Endothelial cell of umbilical vein (primary cell): ENCODE results near the gene HUWE1. TPM values are rescaled to one million over a fixed set of nuclear protein-coding genes. Genes with fewer than 3 reads are reported as not detected.

Source experiments
- BruUV-seq: library from RNA; stranded (reverse); fragments of 400-500 nt; replicated peaks from 2 replicates; lab custom pipeline; 2021; lab: Mats Ljungman, UMichigan
- CTCF ChIA-PET: fragments of 300-600, 350-600 bp; sonication (Branson Sonifier 250); formaldehyde crosslinking; loops from one replicate; lab custom pipeline; 2021; ENCODE audit warnings: antibody characterized with exemption, inconsistent platforms; lab: Charles Lee
- POLR2A ChIA-PET: fragments of 300-600, 350-600 bp; sonication (Branson Sonifier 250); formaldehyde crosslinking; loops from one replicate; lab custom pipeline; 2021; ENCODE audit warnings: antibody characterized with exemption, inconsistent platforms; lab: Charles Lee
- DNase-seq: peaks from one replicate; pipeline ENCODE4 v3.0.0-alpha.2; 2011; ENCODE audit warnings: low read depth, low spot score
- FAIRE-seq: peaks from 2 replicates; lab custom pipeline; 2011; peaks lifted over from hg19 to GRCh38; lab: Jason Lieb, UNC
- H2AFZ ChIP-seq: 2 replicates; pipeline ENCODE4 v1.6.0; 2012; ENCODE audit warnings: low read depth, low read length, control low read depth, inconsistent platforms
- H3K27ac ChIP-seq: 2 replicates; pipeline ENCODE4 v1.5.1; 2011; ENCODE audit warnings: low read depth, mild to moderate bottlenecking, control low read depth, low read length, moderate library complexity; ENCODE audit not compliant: insufficient read depth
- H3K27me3 ChIP-seq, 2 experiments: 2 replicates each; pipeline versions ENCODE4 v1.6.0 to v1.6.1; 2011; ENCODE audit warnings: low read length in 2 of 2, mixed read lengths in 1 of 2; ENCODE audit not compliant: control insufficient read depth in 2 of 2, insufficient read depth in 2 of 2
- H3K36me3 ChIP-seq, 2 experiments: 2 replicates in 1 of 2; 3 replicates in 1 of 2; pipeline ENCODE4 v1.5.1; 2011; ENCODE audit warnings: low read length in 2 of 2, mild to moderate bottlenecking in 1 of 2, moderate library complexity in 1 of 2; ENCODE audit not compliant: control insufficient read depth in 2 of 2, insufficient read depth in 2 of 2; ENCODE audit errors: extremely low read depth in 1 of 2
- H3K4me1 ChIP-seq: 3 replicates; pipeline ENCODE4 v1.5.1; 2011; ENCODE audit warnings: mild to moderate bottlenecking, low read length; ENCODE audit not compliant: control insufficient read depth, insufficient read depth; ENCODE audit errors: extremely low read depth
- H3K4me2 ChIP-seq: 2 replicates; pipeline ENCODE4 v1.6.1; 2011; ENCODE audit warnings: low read length, control low read depth, mixed read lengths; ENCODE audit not compliant: insufficient read depth
- H3K4me3 ChIP-seq, 3 experiments: fragments of 200-600 bp in 1 of 3; sonication (generic), shearing (Covaris generic) in 1 of 3; replicated peaks in 1 of 3; 2 replicates each; pipeline ENCODE4 v1.5.1; 2011 to 2016; ENCODE audit warnings: control low read depth in 3 of 3, low read length in 3 of 3, mild to moderate bottlenecking in 2 of 3, inconsistent platforms in 1 of 3, low read depth in 1 of 3, moderate library complexity in 1 of 3; ENCODE audit not compliant: insufficient read depth in 1 of 3
- H3K79me2 ChIP-seq: 2 replicates; pipeline ENCODE4 v1.6.0; 2012; ENCODE audit warnings: low read length, inconsistent platforms; ENCODE audit not compliant: control insufficient read depth, insufficient read depth
- H3K9ac ChIP-seq: replicated peaks from 2 replicates; pipeline ENCODE3; 2011; ENCODE audit warnings: low read length, control low read depth; ENCODE audit not compliant: insufficient read depth; ENCODE audit errors: extremely low read depth
- H3K9me1 ChIP-seq: replicated peaks from 3 replicates; pipeline ENCODE4 v1.6.0; 2011; ENCODE audit warnings: mild to moderate bottlenecking, low read length; ENCODE audit not compliant: control insufficient read depth, insufficient read depth; ENCODE audit errors: extremely low read depth
- H3K9me3 ChIP-seq: replicated peaks from 2 replicates; pipeline ENCODE4 v1.5.1; 2012; ENCODE audit warnings: low read length, inconsistent platforms; ENCODE audit not compliant: control insufficient read depth, insufficient read depth
- H4K20me1 ChIP-seq: replicated peaks from 2 replicates; pipeline ENCODE3; 2011; ENCODE audit warnings: mild to moderate bottlenecking, low read length; ENCODE audit not compliant: control insufficient read depth, insufficient read depth; ENCODE audit errors: extremely low read depth
- CTCF ChIP-seq, 2 donors: IDR thresholded peaks; 1 replicate in 1 of 2; 2 replicates in 1 of 2; pipeline ENCODE4 v1.5.1; 2011; ENCODE audit warnings: low read length in 2 of 2, mild to moderate bottlenecking in 2 of 2, moderate library complexity in 2 of 2, control low read depth in 1 of 2, inconsistent platforms in 1 of 2, low read depth in 1 of 2; ENCODE audit not compliant: insufficient read depth in 1 of 2; ENCODE audit errors: extremely low read depth in 1 of 2
- EZH2 ChIP-seq: IDR thresholded peaks from 2 replicates; pipeline ENCODE4 v1.6.1; 2012; ENCODE audit warnings: borderline replicate concordance, low read depth, mild to moderate bottlenecking, moderate library complexity, low read length, inconsistent platforms; ENCODE audit not compliant: severe bottlenecking
- FOS ChIP-seq: IDR thresholded peaks from 2 replicates; pipeline ENCODE4 v1.6.1; 2011; ENCODE audit warnings: mild to moderate bottlenecking, low read length, moderate library complexity, borderline replicate concordance; ENCODE audit not compliant: insufficient read depth
- GATA2 ChIP-seq: IDR thresholded peaks from 2 replicates; pipeline ENCODE4 v1.7.0; 2011; ENCODE audit warnings: low read depth, mild to moderate bottlenecking, moderate library complexity, mixed read lengths, low read length; ENCODE audit not compliant: insufficient read length, insufficient read depth
- JUN ChIP-seq: IDR thresholded peaks from 2 replicates; pipeline ENCODE4 v1.6.1; 2011; ENCODE audit warnings: borderline replicate concordance, low read depth; ENCODE audit not compliant: insufficient read length, insufficient read depth
- MAX ChIP-seq: IDR thresholded peaks from 2 replicates; pipeline ENCODE4 v1.6.1; 2011; ENCODE audit not compliant: insufficient read depth, insufficient read length
- MYC ChIP-seq: IDR thresholded peaks from one replicate; pipeline ENCODE4 v1.6.1; 2011; ENCODE audit warnings: mild to moderate bottlenecking, low read depth, low read length
- POLR2A ChIP-seq: IDR thresholded peaks from 2 replicates; pipeline ENCODE4 v1.6.1; 2012; ENCODE audit warnings: low read depth, mild to moderate bottlenecking, control low read depth, low read length
- POLR2AphosphoS5 ChIP-seq: IDR thresholded peaks from 2 replicates; pipeline ENCODE4 v1.6.1; 2012; ENCODE audit warnings: low read depth, mild to moderate bottlenecking, control low read depth, low read length, moderate library complexity; ENCODE audit not compliant: insufficient read depth
- dilution Hi-C: fragments of 300-500 bp; cut with MboI; formaldehyde crosslinking; loops from one replicate; pipeline ENCODE4 v1.15.0; 2019; ENCODE audit warnings: low sequenced_read_pairs; ENCODE audit not compliant: extremely low pct_ligation_motif_present
- intact Hi-C: fragments of 100-400 bp; cut with micrococcal nuclease; formaldehyde crosslinking; loops from one replicate; pipeline ENCODE4 v1.10.0; 2022
- polyA plus RNA-seq, 4 experiments: library from polyadenylated mRNA; depleted of rRNA in 3 of 4; stranded (reverse) in 3 of 4; unstranded in 1 of 4; fragments of >200 nt; gene quantifications; 2 replicates each; pipeline versions ENCODE4 v1.2.1 to v1.2.3, GENCODE V29; 2011 to 2012; ENCODE audit warnings: missing spikeins in 1 of 4
- total RNA-seq: library from RNA; stranded (reverse); gene quantifications from 2 replicates; pipeline ENCODE4 v1.2.3, GENCODE V29; 2021

HUWE1 gene
- total and polyA plus RNA-seq, 2 donors (not counting 3 experiments of a cell fraction or from before 2014, with no cell fraction given): 66.6 to 210 TPM

GRCh38 chrX:53550756-53551463 lies 135.6 kb downstream of the HUWE1 start:
- Histone ChIP-seq H3K27me3 (no peaks in the 10 kb centered on the region), H3K27ac (no peak overlapping the region), H3K4me1 (no peaks in the 10 kb centered on the region), H3K4me2 (no peak overlapping the region), H2AFZ (no peak overlapping the region), H3K9me3 (no peaks in the 10 kb centered on the region), H3K36me3 (peaks cover 22 to 45% of the 10 kb centered on the region in 2 experiments), H3K79me2 (no peaks in the 10 kb centered on the region), H3K9me1 (no peaks in the 10 kb centered on the region), H3K4me3 (no peak overlapping the region), H4K20me1 (no peaks in the 10 kb centered on the region), H3K9ac (no peak overlapping the region)
- no peak for FAIRE-seq
- no peak for DNase-seq
- no peak for TF ChIP-seq MYC
- no peak for TF ChIP-seq POLR2AphosphoS5
- no peak for TF ChIP-seq CTCF (IDR thresholded peaks at IDR 0.05; ENCODE audit: extremely low read depth in 1 of 2, insufficient read depth in 1 of 2, low read depth in 1 of 2, low read length in 2 of 2)
- no peak for TF ChIP-seq MAX
- no peak for TF ChIP-seq FOS
- no peak for TF ChIP-seq POLR2A
- no peak for TF ChIP-seq JUN
- TF ChIP-seq EZH2: no peak
- no peak for TF ChIP-seq GATA2
- dilution Hi-C loops: no loop called here
- CTCF ChIA-PET: interaction anchor here (0.6 kb wide), 1 partner anchor 8 kb away, joined by 3 read pairs; no protein-coding TSS in a partner anchor
- POLR2A ChIA-PET: no interaction called here
- intact Hi-C loops: no loop called here
- BruUV-seq: TSS peak; percentile 37
